Mesothelial cell of epicardium (in vitro differentiated cells): Measurements from ENCODE around the gene AMOT. TPM values are rescaled to one million over a fixed set of nuclear protein-coding genes. Genes with fewer than 3 reads are reported as not detected.

Source experiments
- DNase-seq, 2 experiments: peaks; one replicate each; pipeline ENCODE4 v3.0.0; 2021; ENCODE audit warnings: low spot score in 2 of 2; ENCODE audit not compliant: unreplicated experiment in 2 of 2
- H3K27ac Mint-ChIP-seq: 2 replicates; pipeline ENCODE4 v1.8.0; 2021; ENCODE audit warnings: mixed read lengths
- H3K27me3 Mint-ChIP-seq: 2 replicates; pipeline ENCODE4 v1.8.0; 2021; ENCODE audit warnings: low read depth, mixed read lengths
- H3K36me3 Mint-ChIP-seq: 2 replicates; pipeline ENCODE4 v1.8.0; 2021; ENCODE audit warnings: mixed read lengths
- H3K4me1 Mint-ChIP-seq: 2 replicates; pipeline ENCODE4 v1.8.0; 2021; ENCODE audit warnings: mixed read lengths
- H3K4me3 Mint-ChIP-seq: 2 replicates; pipeline ENCODE4 v1.8.0; 2021; ENCODE audit warnings: mild to moderate bottlenecking, moderate library complexity, mixed read lengths
- H3K9me3 Mint-ChIP-seq: 2 replicates; pipeline ENCODE4 v1.8.0; 2021; ENCODE audit warnings: mixed read lengths
- CTCF ChIP-seq: fragments of 200-600 bp; sonication (generic); IDR thresholded peaks from one replicate; pipeline ENCODE4 v1.5.0; 2021; ENCODE audit warnings: antibody characterized with exemption; ENCODE audit not compliant: unreplicated experiment
- total RNA-seq: library from RNA; stranded (reverse); gene quantifications from 3 replicates; pipeline ENCODE4 v1.2.1, GENCODE V29; 2021

Gene AMOT
- total RNA-seq, 1 donor from 2014 or later, result 361 TPM

GRCh38 chrX:112846782-112847181 is 6.2 kb upstream of the AMOT start:
- DNase-seq, result no peak

GRCh38 chrX:112846187-112846586 is 5.6 kb upstream of the AMOT start:
- Mint-ChIP-seq H3K4me1 (peaks cover 85% of the 10 kb centered on the region), H3K36me3 (no peaks in the 10 kb centered on the region), H3K9me3 (no peaks in the 10 kb centered on the region), H3K27ac (peak overlapping the region; percentile 83), H3K27me3 (no peaks in the 10 kb centered on the region), H3K4me3 (no peak overlapping the region)
- no peak for TF ChIP-seq CTCF
- DNase-seq, result no peak

More at GRCh38 chrX:112846782-112847181, 6.2 kb upstream of the AMOT start:
- Mint-ChIP-seq H3K27me3 (no peaks in the 10 kb centered on the region), H3K27ac (peak overlapping the region; percentile 83), H3K36me3 (no peaks in the 10 kb centered on the region), H3K4me1 (peaks cover 89% of the 10 kb centered on the region), H3K9me3 (no peaks in the 10 kb centered on the region), H3K4me3 (no peak overlapping the region)
- no peak for TF ChIP-seq CTCF

GRCh38 chrX:112844250-112844649 is 3.6 kb upstream of the AMOT start:
- no peak for TF ChIP-seq CTCF
- Mint-ChIP-seq H3K36me3 (no peaks in the 10 kb centered on the region), H3K27ac (peak overlapping the region; percentile 78), H3K4me1 (peaks cover 77% of the 10 kb centered on the region), H3K27me3 (no peaks in the 10 kb centered on the region), H3K4me3 (no peak overlapping the region), H3K9me3 (no peaks in the 10 kb centered on the region)
- no peak for DNase-seq

GRCh38 chrX:112841820-112842157 is 1.2 kb upstream of the AMOT start:
- no peak for DNase-seq
- peak overlapping the region; percentile 97 for H3K4me3 Mint-ChIP-seq
- TF ChIP-seq CTCF, result no peak
- H3K27me3 Mint-ChIP-seq, result no peaks in the 10 kb centered on the region
- H3K9me3 Mint-ChIP-seq, result no peaks in the 10 kb centered on the region
- H3K27ac Mint-ChIP-seq, result peak overlapping the region; percentile 79
- H3K36me3 Mint-ChIP-seq, result no peaks in the 10 kb centered on the region
- peaks cover 79% of the 10 kb centered on the region for H3K4me1 Mint-ChIP-seq

GRCh38 chrX:112841114-112841819 is 636 bp upstream of the AMOT start:
- peak overlapping the region; percentile 97 for H3K4me3 Mint-ChIP-seq
- H3K27me3 Mint-ChIP-seq, result no peaks in the 10 kb centered on the region
- H3K9me3 Mint-ChIP-seq, result no peaks in the 10 kb centered on the region
- peak overlapping the region; percentile 98 for H3K27ac Mint-ChIP-seq
- peak; percentile 87 to 93 for DNase-seq
- H3K36me3 Mint-ChIP-seq, result no peaks in the 10 kb centered on the region
- H3K4me1 Mint-ChIP-seq, result peaks cover 79% of the 10 kb centered on the region
- no peak for TF ChIP-seq CTCF

GRCh38 chrX:112839856-112840255 is 775 bp downstream of the AMOT start:
- H3K4me3 Mint-ChIP-seq, result peak overlapping the region; percentile 97
- no peaks in the 10 kb centered on the region for H3K9me3 Mint-ChIP-seq
- no peaks in the 10 kb centered on the region for H3K36me3 Mint-ChIP-seq
- peaks cover 78% of the 10 kb centered on the region for H3K4me1 Mint-ChIP-seq
- no peaks in the 10 kb centered on the region for H3K27me3 Mint-ChIP-seq
- peak overlapping the region; percentile 98 for H3K27ac Mint-ChIP-seq
- no peak for DNase-seq
- no peak for TF ChIP-seq CTCF
